Measurements from ENCODE around the gene DENND1B.

- no peak for TF ChIP-seq CTCF (IDR thresholded peaks at IDR 0.05; ENCODE audit: poor library complexity)
- TF ChIP-seq EZH2phosphoT487 (IDR thresholded peaks at IDR 0.05; ENCODE audit: low read depth, severe bottlenecking, unreplicated experiment) = no peak
- TF ChIP-seq EZH2 (IDR thresholded peaks at IDR 0.05; ENCODE audit: borderline replicate concordance) = no peak
Observed at GRCh38 chr1:197683280-197683679, 92.0 kb downstream of the DENND1B start.
